Prostate gland (tissue), 2 donors: Measurements from ENCODE around the gene CFAP20.

Experiments
- POLR2A ChIP-seq: fragments of 450-650 bp; IDR thresholded peaks from one replicate; pipeline ENCODE4 v1.6.1; 2016; ENCODE audit warnings: antibody characterized with exemption, mild to moderate bottlenecking
- POLR2AphosphoS5 ChIP-seq: sonication (generic); formaldehyde crosslinking; IDR thresholded peaks from one replicate; pipeline ENCODE4 v1.6.1; 2017; ENCODE audit warnings: antibody characterized with exemption
- TF ChIP-seq, protein P1 (sequence below), 4 experiments: fragments of 200-600 bp in 2 of 4; fragments of 450-650 bp in 2 of 4; sonication (generic) in 2 of 4; IDR thresholded peaks; 1 replicate in 3 of 4; 2 replicates in 1 of 4; pipeline ENCODE4 v1.5.1; 2016 to 2019; ENCODE audit warnings: antibody characterized with exemption in 4 of 4, mild to moderate bottlenecking in 2 of 4, moderate library complexity in 2 of 4

DNA sequence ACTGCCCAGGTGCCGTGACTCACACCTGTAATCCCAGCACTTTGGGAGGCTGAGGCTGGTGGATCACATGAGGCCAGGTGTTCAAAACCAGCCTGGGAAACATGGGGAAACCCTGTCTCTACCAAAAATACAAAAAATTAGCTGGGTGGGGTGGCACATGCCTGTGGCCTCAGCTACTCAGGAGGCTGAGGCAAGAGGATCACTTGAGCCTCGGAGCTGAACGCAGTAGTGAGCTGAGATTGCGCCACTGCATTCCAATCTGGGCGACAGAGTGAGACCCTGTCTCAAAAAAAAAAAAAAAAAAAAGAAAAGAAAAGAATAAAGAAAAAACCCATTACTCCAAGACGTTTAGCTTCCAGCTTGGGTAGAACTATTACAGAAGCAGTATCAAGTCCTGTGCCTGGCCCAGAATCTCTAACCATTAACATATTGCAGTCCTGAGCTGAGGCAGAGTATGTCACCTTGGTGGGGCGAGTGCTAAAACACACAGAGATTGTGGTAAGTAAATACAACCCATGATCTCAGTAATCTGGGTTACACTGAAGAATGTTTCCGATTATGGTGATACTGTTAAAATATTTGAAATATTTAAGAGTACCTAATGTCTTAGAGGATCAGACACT is 23.2 kb upstream of the CFAP20 start:
- TF ChIP-seq, protein P1, sequence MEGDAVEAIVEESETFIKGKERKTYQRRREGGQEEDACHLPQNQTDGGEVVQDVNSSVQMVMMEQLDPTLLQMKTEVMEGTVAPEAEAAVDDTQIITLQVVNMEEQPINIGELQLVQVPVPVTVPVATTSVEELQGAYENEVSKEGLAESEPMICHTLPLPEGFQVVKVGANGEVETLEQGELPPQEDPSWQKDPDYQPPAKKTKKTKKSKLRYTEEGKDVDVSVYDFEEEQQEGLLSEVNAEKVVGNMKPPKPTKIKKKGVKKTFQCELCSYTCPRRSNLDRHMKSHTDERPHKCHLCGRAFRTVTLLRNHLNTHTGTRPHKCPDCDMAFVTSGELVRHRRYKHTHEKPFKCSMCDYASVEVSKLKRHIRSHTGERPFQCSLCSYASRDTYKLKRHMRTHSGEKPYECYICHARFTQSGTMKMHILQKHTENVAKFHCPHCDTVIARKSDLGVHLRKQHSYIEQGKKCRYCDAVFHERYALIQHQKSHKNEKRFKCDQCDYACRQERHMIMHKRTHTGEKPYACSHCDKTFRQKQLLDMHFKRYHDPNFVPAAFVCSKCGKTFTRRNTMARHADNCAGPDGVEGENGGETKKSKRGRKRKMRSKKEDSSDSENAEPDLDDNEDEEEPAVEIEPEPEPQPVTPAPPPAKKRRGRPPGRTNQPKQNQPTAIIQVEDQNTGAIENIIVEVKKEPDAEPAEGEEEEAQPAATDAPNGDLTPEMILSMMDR (IDR thresholded peaks at IDR 0.05), result no peak
- no peak for TF ChIP-seq POLR2A
- TF ChIP-seq POLR2AphosphoS5, result no peak
